CD8-positive, alpha-beta memory T cell (primary cell): ENCODE measurements around the gene USP35. TPM values are rescaled to one million over a fixed set of nuclear protein-coding genes. Genes with fewer than 3 reads are reported as not detected.
"Not testable (repeated sequence)": the region's sequence is repeated elsewhere in the genome, so short reads cannot be mapped to it uniquely, and the experiment has no call there.

Source experiments
- CTCF ChIA-PET: fragments of 350-600 bp; sonication (Branson Sonifier 250); formaldehyde crosslinking; loops from one replicate; lab custom pipeline; 2021; ENCODE audit warnings: antibody characterized with exemption; lab: Charles Lee
- POLR2A ChIA-PET: fragments of 350-600 bp; sonication (Branson Sonifier 250); formaldehyde crosslinking; loops from one replicate; lab custom pipeline; 2021; ENCODE audit warnings: antibody characterized with exemption; lab: Charles Lee
- DNase-seq, 5 donors: peaks; one replicate each; pipeline versions ENCODE4 v3.0.0 to v3.0.0-alpha.2; 2020 to 2022; ENCODE audit warnings: mixed read lengths in 1 of 5
- H3K27ac ChIP-seq: one replicate; pipeline ENCODE4 v1.7.0; 2013; ENCODE audit warnings: low read depth, mild to moderate bottlenecking, low read length, moderate library complexity
- H3K27me3 ChIP-seq: 2 replicates; pipeline ENCODE4 v1.7.0; 2013; ENCODE audit warnings: low read length, mild to moderate bottlenecking; ENCODE audit not compliant: insufficient read depth, poor library complexity, severe bottlenecking
- H3K36me3 ChIP-seq: 2 replicates; pipeline ENCODE4 v1.7.0; 2013; ENCODE audit warnings: mild to moderate bottlenecking, low read length, moderate library complexity; ENCODE audit not compliant: insufficient read depth
- H3K4me1 ChIP-seq: 2 replicates; pipeline ENCODE4 v1.7.0; 2013; ENCODE audit warnings: mild to moderate bottlenecking, low read length, moderate library complexity; ENCODE audit not compliant: insufficient read depth
- H3K4me3 ChIP-seq: 2 replicates; pipeline ENCODE4 v1.7.0; 2013; ENCODE audit warnings: mild to moderate bottlenecking, low read length
- H3K9me3 ChIP-seq: 2 replicates; pipeline ENCODE4 v1.7.0; 2013; ENCODE audit warnings: mild to moderate bottlenecking, low read length
- H3K27ac Mint-ChIP-seq, 8 donors: one replicate each; pipeline ENCODE4 v1.8.0; 2020 to 2021; ENCODE audit warnings: mixed read lengths in 8 of 8, mild to moderate bottlenecking in 6 of 8, inconsistent platforms in 3 of 8, moderate library complexity in 3 of 8
- H3K27me3 Mint-ChIP-seq, 2 donors: one replicate each; pipeline ENCODE4 v1.8.0; 2020 to 2021; ENCODE audit warnings: mixed read lengths in 2 of 2, mild to moderate bottlenecking in 1 of 2, moderate library complexity in 1 of 2
- H3K36me3 Mint-ChIP-seq, 3 donors: one replicate each; pipeline ENCODE4 v1.8.0; 2020 to 2021; ENCODE audit warnings: mixed read lengths in 3 of 3, inconsistent platforms in 1 of 3, mild to moderate bottlenecking in 1 of 3
- H3K4me1 Mint-ChIP-seq, 3 donors: one replicate each; pipeline ENCODE4 v1.8.0; 2020 to 2021; ENCODE audit warnings: mixed read lengths in 3 of 3, inconsistent platforms in 1 of 3, mild to moderate bottlenecking in 1 of 3
- H3K4me3 Mint-ChIP-seq, 7 donors: one replicate each; pipeline ENCODE4 v1.8.0; 2020 to 2021; ENCODE audit warnings: mixed read lengths in 7 of 7, mild to moderate bottlenecking in 6 of 7, moderate library complexity in 4 of 7, inconsistent platforms in 2 of 7
- H3K9me3 Mint-ChIP-seq, 5 donors: one replicate each; pipeline ENCODE4 v1.8.0; 2020 to 2022; ENCODE audit warnings: mixed read lengths in 5 of 5, mild to moderate bottlenecking in 3 of 5, moderate library complexity in 2 of 5, inconsistent platforms in 1 of 5
- polyA plus RNA-seq: library from polyadenylated mRNA; unstranded; fragments of 300-500 nt; fragmentation: Illumina TruSeq; gene quantifications from one replicate; pipeline ENCODE4 v1.2.3, GENCODE V29; 2021
- total RNA-seq, 2 experiments: library from RNA; stranded (reverse); gene quantifications; one replicate each; pipeline ENCODE4 v1.2.3, GENCODE V29; 2021

The USP35 gene
- total and polyA plus RNA-seq, 3 experiments from 2014 or later: 1.1 to 4.4 (median 4.4) TPM

DNA sequence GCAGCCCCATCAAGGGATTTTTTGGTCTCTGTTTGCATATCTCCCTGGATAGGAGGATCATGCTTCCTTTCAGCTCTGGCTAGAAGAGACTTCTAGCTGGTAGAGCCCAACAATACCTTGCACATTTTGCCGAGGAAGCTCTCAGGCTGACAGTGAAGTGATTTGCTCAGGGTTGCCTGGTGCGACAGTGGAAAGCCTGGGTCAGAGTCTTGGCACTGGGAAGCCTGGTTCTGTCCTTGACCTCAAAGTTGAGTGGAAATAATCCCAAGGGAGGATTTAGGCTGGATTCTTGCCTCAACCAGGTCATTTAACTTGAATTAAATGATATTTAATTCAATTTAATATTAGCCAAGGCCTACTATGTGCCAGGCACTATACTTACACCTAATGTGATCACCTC is 24.9 kb upstream of the USP35 start:
- Histone ChIP-seq H3K36me3 (no peaks in the 10 kb centered on the region), H3K4me3 (no peak overlapping the region), H3K9me3 (no peaks in the 10 kb centered on the region), H3K27ac (no peak overlapping the region), H3K27me3 (no peaks in the 10 kb centered on the region), H3K4me1 (no peaks in the 10 kb centered on the region)
- no peaks in the 10 kb centered on the region for H3K9me3 Mint-ChIP-seq
- H3K27ac Mint-ChIP-seq: no peak overlapping the region
- H3K27me3 Mint-ChIP-seq: no peaks in the 10 kb centered on the region
- H3K4me3 Mint-ChIP-seq: no peak overlapping the region
- H3K36me3 Mint-ChIP-seq: no peaks in the 10 kb centered on the region
- no peaks in the 10 kb centered on the region for H3K4me1 Mint-ChIP-seq
- CTCF ChIA-PET: no interaction called here
- POLR2A ChIA-PET: no interaction called here
- DNase-seq: no peak

DNA sequence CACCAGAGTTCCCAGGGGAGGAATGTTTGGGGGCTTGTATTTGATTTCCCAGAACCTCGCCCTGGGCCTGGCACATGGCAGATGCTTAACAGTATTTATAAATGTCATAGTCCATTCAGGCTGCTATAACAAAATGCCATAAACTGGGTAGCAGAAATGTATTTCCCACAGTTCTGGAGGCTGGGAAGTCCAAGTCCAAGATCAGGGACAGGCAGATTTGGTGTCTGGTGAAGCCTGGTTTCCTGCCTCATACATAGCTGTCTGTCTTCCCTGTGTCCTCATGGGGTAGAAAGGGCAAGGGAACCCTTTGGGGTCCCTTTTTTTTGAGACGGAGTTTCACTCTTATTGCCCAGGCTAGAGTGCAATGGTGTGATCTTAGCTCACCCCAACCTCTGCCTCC is 24.2 kb upstream of the USP35 start:
- CTCF ChIA-PET: no interaction called here
- POLR2A ChIA-PET: no interaction called here
- no peak overlapping the region for H3K27ac ChIP-seq

DNA sequence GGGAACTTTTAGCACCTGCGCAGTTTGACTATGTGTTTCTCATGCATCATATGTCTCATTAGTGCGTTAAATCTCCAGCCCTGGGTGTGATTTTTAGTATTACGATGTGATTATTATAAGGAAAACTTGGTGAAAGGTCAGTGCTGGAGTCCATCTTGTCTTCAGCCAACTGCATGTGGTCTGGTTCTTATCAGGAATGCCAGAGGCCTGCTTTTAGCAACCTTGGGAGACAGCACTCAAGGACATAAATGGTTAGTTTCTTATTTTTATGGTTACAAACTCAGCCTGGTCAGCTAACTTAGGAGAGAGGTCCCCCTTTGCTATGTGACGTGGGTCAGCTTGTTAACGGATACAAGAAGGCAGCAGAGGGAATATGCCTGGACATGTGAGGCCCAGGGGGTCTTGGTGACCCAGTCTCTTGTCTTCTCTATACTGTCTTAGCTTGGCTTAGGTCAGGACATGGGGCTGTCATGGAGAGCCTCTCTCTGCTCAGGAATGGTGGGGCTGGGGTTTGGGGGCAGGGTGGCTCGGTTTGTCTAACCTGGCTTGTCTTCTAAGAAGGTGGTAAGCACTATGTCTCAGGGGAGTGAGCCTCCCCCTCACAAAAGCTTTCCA is 21.8 kb upstream of the USP35 start:
- Histone ChIP-seq H3K4me3 (no peak overlapping the region), H3K4me1 (no peaks in the 10 kb centered on the region), H3K27me3 (no peaks in the 10 kb centered on the region), H3K36me3 (no peaks in the 10 kb centered on the region), H3K27ac (peak overlapping the region; percentile 24), H3K9me3 (no peaks in the 10 kb centered on the region)
- H3K36me3 Mint-ChIP-seq: peaks cover 0 to 9% (median 8%) of the 10 kb centered on the region in 3 donors
- peak overlapping the region in 1 of 8 donors; percentile 35 for H3K27ac Mint-ChIP-seq
- no peaks in the 10 kb centered on the region for H3K27me3 Mint-ChIP-seq
- H3K4me3 Mint-ChIP-seq: no peak overlapping the region
- peaks cover 0 to 2% (median 0%) of the 10 kb centered on the region in 3 donors for H3K4me1 Mint-ChIP-seq
- DNase-seq: no peak
- H3K9me3 Mint-ChIP-seq: no peaks in the 10 kb centered on the region
- ChIA-PET CTCF (no interaction called here), POLR2A (no interaction called here)

More for the DNA sequence above, 24.2 kb upstream of the USP35 start:
- H3K4me1 Mint-ChIP-seq: no peaks in the 10 kb centered on the region
- Histone ChIP-seq H3K36me3 (no peaks in the 10 kb centered on the region), H3K27me3 (no peaks in the 10 kb centered on the region), H3K9me3 (no peaks in the 10 kb centered on the region), H3K4me1 (no peaks in the 10 kb centered on the region), H3K4me3 (no peak overlapping the region)
- H3K9me3 Mint-ChIP-seq: no peaks in the 10 kb centered on the region
- H3K27ac Mint-ChIP-seq: peak overlapping the region in 1 of 8 donors; percentile 86
- H3K4me3 Mint-ChIP-seq: no peak overlapping the region
- DNase-seq: no peak
- H3K36me3 Mint-ChIP-seq: no peaks in the 10 kb centered on the region
- H3K27me3 Mint-ChIP-seq: no peaks in the 10 kb centered on the region

DNA sequence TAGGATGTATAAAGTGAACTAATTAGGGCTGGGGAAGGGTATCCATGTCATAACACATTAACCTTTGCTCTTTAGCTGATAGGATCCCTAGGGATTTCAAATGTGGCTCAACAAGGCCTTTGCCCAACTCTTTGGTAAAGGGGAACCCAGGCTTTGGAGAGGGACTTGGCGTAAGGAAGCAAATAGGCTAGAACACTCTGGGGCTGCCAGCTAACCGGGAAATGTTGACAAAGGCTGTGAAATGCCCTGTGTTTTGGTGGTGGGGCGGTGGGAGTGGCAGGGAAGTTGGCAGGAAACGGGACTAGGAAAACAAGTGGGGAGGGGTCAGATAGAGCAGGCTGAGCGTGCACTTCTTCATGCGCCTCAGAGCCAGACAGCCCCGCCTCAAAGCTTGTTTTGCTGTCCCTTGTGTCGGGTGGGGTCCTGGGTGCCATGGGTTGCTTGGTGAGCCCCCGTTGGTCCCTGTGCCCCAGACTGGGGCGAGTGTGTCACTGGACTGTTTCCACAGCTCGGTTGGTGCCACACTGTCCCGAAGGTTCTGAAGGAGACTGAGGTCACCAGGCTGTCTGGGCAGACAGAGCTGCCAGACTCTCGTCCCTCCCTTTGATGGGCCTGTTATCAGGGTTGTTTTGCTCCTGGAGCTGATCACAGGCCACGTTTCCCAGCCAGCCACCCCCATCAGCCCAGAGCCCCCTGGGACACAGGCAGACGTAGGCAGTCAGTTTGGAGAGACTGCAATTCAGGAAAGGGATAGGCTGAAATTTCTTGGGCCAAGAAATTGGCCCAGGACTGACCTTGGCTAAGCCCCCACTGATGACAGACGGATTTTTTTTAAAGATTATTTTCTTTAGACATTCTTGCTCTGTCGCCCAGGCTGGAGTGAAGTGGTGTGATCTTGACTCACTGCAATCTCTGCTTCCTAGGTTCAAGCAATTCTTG is 19.9 kb upstream of the USP35 start:
- Mint-ChIP-seq H3K9me3 (no peaks in the 10 kb centered on the region), H3K4me3 (no peak overlapping the region), H3K27ac (peak overlapping the region in 1 of 8 donors; percentile 13), H3K36me3 (peaks cover 5 to 24% (median 18%) of the 10 kb centered on the region in 3 donors), H3K4me1 (peaks cover 0 to 2% (median 0%) of the 10 kb centered on the region in 3 donors), H3K27me3 (no peaks in the 10 kb centered on the region)
- H3K9me3 ChIP-seq: no peaks in the 10 kb centered on the region
- ChIA-PET POLR2A (no interaction called here), CTCF (no interaction called here)
- no peak overlapping the region for H3K4me3 ChIP-seq
- no peaks in the 10 kb centered on the region for H3K27me3 ChIP-seq
- no peaks in the 10 kb centered on the region for H3K36me3 ChIP-seq
- DNase-seq: no peak
- no peak overlapping the region for H3K27ac ChIP-seq
- no peaks in the 10 kb centered on the region for H3K4me1 ChIP-seq

DNA sequence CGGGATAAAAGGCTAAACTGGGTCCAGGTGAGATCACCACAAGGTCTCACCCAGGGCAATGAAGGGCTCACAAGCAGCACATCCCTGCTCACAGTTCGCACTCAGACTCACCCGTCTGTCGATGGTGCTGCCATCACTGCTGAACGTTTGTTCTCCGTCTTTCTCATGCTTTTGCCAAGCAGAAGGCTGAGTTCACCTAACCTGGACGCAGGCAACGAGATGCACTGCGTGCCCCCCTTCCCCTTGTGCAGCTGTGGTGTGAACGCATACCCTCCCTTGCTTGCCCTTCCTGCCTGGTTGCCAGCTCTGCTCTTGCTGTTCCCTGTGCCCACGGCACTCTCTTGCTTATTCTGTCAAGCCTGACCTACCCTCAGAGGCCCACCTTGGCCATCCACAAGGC is 18.3 kb upstream of the USP35 start:
- no peaks in the 10 kb centered on the region for H3K27me3 Mint-ChIP-seq
- H3K27ac ChIP-seq: no peak overlapping the region
- ChIA-PET POLR2A (no interaction called here), CTCF (no interaction called here)
- no peaks in the 10 kb centered on the region for H3K36me3 ChIP-seq
- H3K4me1 ChIP-seq: no peaks in the 10 kb centered on the region
- H3K4me1 Mint-ChIP-seq: peaks cover 0 to 2% (median 0%) of the 10 kb centered on the region in 3 donors
- H3K4me3 Mint-ChIP-seq: no peak overlapping the region
- DNase-seq: no peak
- peaks cover 10 to 34% (median 18%) of the 10 kb centered on the region in 3 donors for H3K36me3 Mint-ChIP-seq
- no peak overlapping the region for H3K4me3 ChIP-seq
- no peaks in the 10 kb centered on the region for H3K27me3 ChIP-seq
- H3K27ac Mint-ChIP-seq: peak overlapping the region in 1 of 8 donors; percentile 22
- H3K9me3 Mint-ChIP-seq: no peaks in the 10 kb centered on the region
- H3K9me3 ChIP-seq: no peaks in the 10 kb centered on the region

DNA sequence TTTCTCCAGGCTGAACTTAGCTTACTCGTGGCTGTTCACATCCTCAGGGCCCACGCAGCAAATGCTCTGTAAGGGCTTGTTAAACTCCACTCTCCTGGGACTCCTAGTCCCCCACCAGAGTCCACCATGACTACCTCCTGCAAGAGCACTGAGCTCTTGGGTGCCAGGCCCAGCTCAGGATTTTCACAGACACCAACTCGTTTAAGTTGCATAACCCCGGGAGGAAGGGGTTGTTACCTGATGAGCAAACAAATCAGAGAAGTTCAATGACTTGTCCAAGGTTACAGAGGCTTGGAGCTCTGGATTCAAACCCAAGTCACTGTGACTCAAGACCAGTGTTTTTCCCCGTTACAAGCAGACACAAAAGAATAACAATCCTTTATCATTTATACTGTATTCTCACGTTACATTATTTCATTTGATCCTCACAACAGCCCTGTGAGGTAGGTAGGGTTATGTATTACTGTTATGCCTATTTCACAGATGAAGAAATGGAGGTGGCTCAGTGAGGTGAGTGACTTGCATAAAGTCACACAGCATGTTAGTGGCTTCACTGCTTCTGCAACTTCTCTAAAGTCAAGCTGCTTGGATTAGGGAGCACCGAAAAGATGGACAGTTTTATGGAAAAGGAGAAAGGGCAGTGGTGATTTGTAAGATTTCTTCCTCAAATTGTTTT is 17.7 kb upstream of the USP35 start:
- H3K4me1 ChIP-seq: no peaks in the 10 kb centered on the region
- H3K36me3 ChIP-seq: no peaks in the 10 kb centered on the region
- H3K27me3 ChIP-seq: no peaks in the 10 kb centered on the region
- no peak overlapping the region for H3K4me3 ChIP-seq
- ChIA-PET CTCF (no interaction called here), POLR2A (no interaction called here)
- H3K4me3 Mint-ChIP-seq: no peak overlapping the region
- peak overlapping the region in 1 of 8 donors; percentile 22 for H3K27ac Mint-ChIP-seq
- no peak for DNase-seq
- peaks cover 0 to 2% (median 0%) of the 10 kb centered on the region in 3 donors for H3K4me1 Mint-ChIP-seq
- no peak overlapping the region for H3K27ac ChIP-seq
- no peaks in the 10 kb centered on the region for H3K9me3 Mint-ChIP-seq
- H3K27me3 Mint-ChIP-seq: no peaks in the 10 kb centered on the region
- H3K9me3 ChIP-seq: no peaks in the 10 kb centered on the region
- H3K36me3 Mint-ChIP-seq: peaks cover 10 to 34% (median 19%) of the 10 kb centered on the region in 3 donors

DNA sequence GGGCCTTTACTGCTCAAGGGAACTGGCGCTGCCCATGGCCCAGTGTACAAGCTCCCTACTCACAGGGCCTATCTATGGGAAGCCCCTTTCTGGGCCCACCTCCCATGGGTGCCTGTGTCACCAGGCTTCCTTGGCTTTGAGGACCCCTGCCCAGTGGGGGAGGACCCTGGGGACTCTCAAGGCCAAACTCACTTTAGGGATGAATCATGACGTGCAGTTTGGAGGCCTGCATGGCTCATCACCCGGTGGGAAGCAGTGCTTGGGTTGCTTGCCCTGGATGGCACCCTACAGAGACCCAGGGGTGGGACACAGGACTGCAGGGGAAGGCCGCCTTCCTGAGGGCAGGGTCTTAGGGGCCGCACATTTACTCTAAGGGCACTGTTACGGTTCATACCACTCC is 16.8 kb upstream of the USP35 start:
- DNase-seq: no peak
- Histone ChIP-seq H3K27me3 (no peaks in the 10 kb centered on the region), H3K4me1 (no peaks in the 10 kb centered on the region), H3K4me3 (no peak overlapping the region), H3K36me3 (no peaks in the 10 kb centered on the region), H3K27ac (no peak overlapping the region), H3K9me3 (no peaks in the 10 kb centered on the region)
- ChIA-PET POLR2A (no interaction called here), CTCF (no interaction called here)
- Mint-ChIP-seq H3K36me3 (peaks cover 14 to 39% (median 24%) of the 10 kb centered on the region in 3 donors), H3K4me1 (peaks cover 0 to 2% (median 0%) of the 10 kb centered on the region in 3 donors), H3K27ac (no peak overlapping the region), H3K4me3 (no peak overlapping the region), H3K9me3 (no peaks in the 10 kb centered on the region), H3K27me3 (no peaks in the 10 kb centered on the region)

DNA sequence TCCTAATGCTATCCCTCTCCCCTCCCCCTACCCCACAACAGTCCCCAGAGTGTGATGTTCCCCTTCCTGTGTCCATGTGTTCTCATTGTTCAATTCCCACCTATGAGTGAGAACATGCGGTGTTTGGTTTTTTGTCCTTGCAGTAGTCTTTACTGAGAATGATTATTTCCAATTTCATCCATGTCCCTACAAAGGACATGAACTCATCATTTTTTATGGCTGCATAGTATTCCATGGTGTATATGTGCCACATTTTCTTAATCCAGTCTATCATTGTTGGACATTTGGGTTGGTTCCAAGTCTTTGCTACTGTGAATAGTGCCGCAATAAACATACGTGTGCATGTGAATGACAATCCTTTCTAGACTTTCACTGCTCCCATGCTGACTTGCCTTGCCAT is 12.9 kb upstream of the USP35 start:
- H3K4me1 ChIP-seq, POLR2A ChIA-PET, H3K4me3 Mint-ChIP-seq, H3K27ac Mint-ChIP-seq, H3K27ac ChIP-seq, CTCF ChIA-PET, H3K27me3 Mint-ChIP-seq, H3K4me3 ChIP-seq, H3K9me3 Mint-ChIP-seq, DNase-seq, H3K27me3 ChIP-seq, H3K36me3 ChIP-seq, H3K9me3 ChIP-seq: not testable (repeated sequence)
- Mint-ChIP-seq H3K4me1 (peaks cover 0 to 11% (median 0%) of the 10 kb centered on the region in 3 donors), H3K36me3 (peaks cover 14 to 44% (median 26%) of the 10 kb centered on the region in 3 donors)
